Neural cell (in vitro differentiated cells): Measurements from ENCODE around the gene CRYZ. TPM values are rescaled to one million over a fixed set of nuclear protein-coding genes. Genes with fewer than 3 reads are reported as not detected.

Experiments
- H2AFZ ChIP-seq: fragments of 200-600, 300-800 bp; sonication (generic), shearing (Covaris generic); 2 replicates; pipeline ENCODE4 v1.6.0; 2014; ENCODE audit warnings: low read depth, mild to moderate bottlenecking, antibody characterized with exemption, low read length, moderate library complexity
- H3F3A ChIP-seq: fragments of 200-600 bp; shearing (Covaris generic); 2 replicates; pipeline ENCODE4 v1.6.1; 2016; ENCODE audit warnings: mild to moderate bottlenecking, moderate library complexity, mixed read lengths, antibody characterized with exemption, low read length; ENCODE audit not compliant: insufficient read depth, poor library complexity, severe bottlenecking
- H3K27ac ChIP-seq: fragments of 200-600, 300-800 bp; sonication (generic), shearing (Covaris generic); 2 replicates; pipeline ENCODE4 v1.5.1; 2014; ENCODE audit warnings: mild to moderate bottlenecking, low read length, moderate library complexity
- H3K27me3 ChIP-seq: fragments of 300-800, 200-600 bp; sonication (generic), shearing (Covaris generic); 2 replicates; pipeline ENCODE4 v1.6.0; 2014; ENCODE audit warnings: mild to moderate bottlenecking, low read depth, low read length, moderate library complexity; ENCODE audit not compliant: insufficient read depth
- H3K36me3 ChIP-seq: fragments of 300-800, 200-600 bp; sonication (generic), shearing (Covaris generic); 2 replicates; pipeline ENCODE4 v1.5.1; 2014; ENCODE audit warnings: mild to moderate bottlenecking, antibody characterized with exemption, low read length, moderate library complexity; ENCODE audit not compliant: insufficient read depth
- H3K4me2 ChIP-seq: fragments of 300-800, 200-600 bp; sonication (generic), shearing (Covaris generic); 2 replicates; pipeline ENCODE4 v1.6.0; 2014; ENCODE audit warnings: mild to moderate bottlenecking, low read length
- H3K4me3 ChIP-seq: fragments of 300-800, 200-600 bp; sonication (generic), shearing (Covaris generic); 2 replicates; pipeline ENCODE4 v1.5.1; 2014; ENCODE audit warnings: mild to moderate bottlenecking, low read length, moderate library complexity
- H3K79me2 ChIP-seq: fragments of 200-600 bp; shearing (Covaris generic); replicated peaks from 2 replicates; pipeline ENCODE4 v1.6.0; 2014; ENCODE audit warnings: mild to moderate bottlenecking, low read length, moderate library complexity; ENCODE audit not compliant: insufficient read depth
- H3K9ac ChIP-seq: fragments of 300-800, 200-600 bp; sonication (generic), shearing (Covaris generic); 2 replicates; pipeline ENCODE4 v1.6.1; 2016; ENCODE audit warnings: mild to moderate bottlenecking, low read length, mixed read lengths
- H3K9me2 ChIP-seq: fragments of 200-600 bp; shearing (Covaris generic); 2 replicates; pipeline ENCODE4 v1.6.1; 2016; ENCODE audit warnings: mild to moderate bottlenecking, low read length, mixed read lengths; ENCODE audit not compliant: insufficient read depth
- H3K9me3 ChIP-seq: fragments of 200-600, 300-800 bp; sonication (generic), shearing (Covaris generic); 2 replicates; pipeline ENCODE4 v1.6.1; 2016; ENCODE audit warnings: mild to moderate bottlenecking, mixed run types, low read length, moderate library complexity, mixed read lengths
- H4K20me1 ChIP-seq: fragments of 200-600 bp; shearing (Covaris generic); 2 replicates; pipeline ENCODE4 v1.6.1; 2016; ENCODE audit warnings: mild to moderate bottlenecking, mixed run types; ENCODE audit not compliant: insufficient read depth
- CTCF ChIP-seq: fragments of 450-650 bp; IDR thresholded peaks from 2 replicates; pipeline ENCODE4 v1.5.1; 2014; ENCODE audit warnings: antibody characterized with exemption, mild to moderate bottlenecking, moderate library complexity; ENCODE audit not compliant: poor library complexity, severe bottlenecking
- EP300 ChIP-seq: fragments of 450-650 bp; conservative IDR thresholded peaks from 2 replicates; pipeline ENCODE4 v1.6.1; 2014; ENCODE audit warnings: antibody characterized with exemption, mild to moderate bottlenecking, moderate library complexity; ENCODE audit not compliant: poor library complexity, severe bottlenecking
- EZH2 ChIP-seq: fragments of 200-600, 300-800 bp; shearing (Covaris generic), sonication (generic); IDR thresholded peaks from 2 replicates; pipeline ENCODE4 v1.6.1; 2014; ENCODE audit warnings: antibody characterized with exemption, low read length, borderline replicate concordance, mild to moderate bottlenecking; ENCODE audit not compliant: insufficient read depth, poor library complexity, severe bottlenecking
- MXI1 ChIP-seq: fragments of 450-650 bp; conservative IDR thresholded peaks from 2 replicates; pipeline ENCODE4 v1.6.1; 2014; ENCODE audit warnings: antibody characterized with exemption, mild to moderate bottlenecking; ENCODE audit not compliant: poor library complexity, severe bottlenecking
- POLR2AphosphoS5 ChIP-seq: IDR thresholded peaks from 2 replicates; pipeline ENCODE4 v1.6.1; 2012
- RAD21 ChIP-seq: fragments of 450-650 bp; conservative IDR thresholded peaks from 2 replicates; pipeline ENCODE4 v1.6.1; 2014; ENCODE audit warnings: antibody characterized with exemption, mild to moderate bottlenecking, moderate library complexity
- SMC3 ChIP-seq: fragments of 450-650 bp; conservative IDR thresholded peaks from 2 replicates; pipeline ENCODE4 v1.6.1; 2014; ENCODE audit warnings: antibody characterized with exemption, mild to moderate bottlenecking, moderate library complexity; ENCODE audit not compliant: poor library complexity
- TAF1 ChIP-seq: IDR thresholded peaks from 2 replicates; pipeline ENCODE4 v1.6.1; 2012; ENCODE audit warnings: low read depth
- polyA minus RNA-seq: library from RNA; depleted of rRNA, polyadenylated mRNA; stranded (reverse); fragments of >200 nt; gene quantifications from 2 replicates; pipeline ENCODE4 v1.2.3, GENCODE V29; 2014
- polyA plus RNA-seq: library from polyadenylated mRNA; depleted of rRNA; stranded (reverse); fragments of >200 nt; gene quantifications from 2 replicates; pipeline ENCODE4 v1.2.3, GENCODE V29; 2014
- TF ChIP-seq, protein P1 (sequence below): IDR thresholded peaks from 2 replicates; pipeline ENCODE4 v1.6.1; 2012; ENCODE audit warnings: borderline replicate concordance

CRYZ gene, protein sequence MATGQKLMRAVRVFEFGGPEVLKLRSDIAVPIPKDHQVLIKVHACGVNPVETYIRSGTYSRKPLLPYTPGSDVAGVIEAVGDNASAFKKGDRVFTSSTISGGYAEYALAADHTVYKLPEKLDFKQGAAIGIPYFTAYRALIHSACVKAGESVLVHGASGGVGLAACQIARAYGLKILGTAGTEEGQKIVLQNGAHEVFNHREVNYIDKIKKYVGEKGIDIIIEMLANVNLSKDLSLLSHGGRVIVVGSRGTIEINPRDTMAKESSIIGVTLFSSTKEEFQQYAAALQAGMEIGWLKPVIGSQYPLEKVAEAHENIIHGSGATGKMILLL
- polyA plus RNA-seq (1.9 and 4.4 TPM in 2 replicates), polyA minus RNA-seq (1.5 TPM in 2 replicates)

DNA sequence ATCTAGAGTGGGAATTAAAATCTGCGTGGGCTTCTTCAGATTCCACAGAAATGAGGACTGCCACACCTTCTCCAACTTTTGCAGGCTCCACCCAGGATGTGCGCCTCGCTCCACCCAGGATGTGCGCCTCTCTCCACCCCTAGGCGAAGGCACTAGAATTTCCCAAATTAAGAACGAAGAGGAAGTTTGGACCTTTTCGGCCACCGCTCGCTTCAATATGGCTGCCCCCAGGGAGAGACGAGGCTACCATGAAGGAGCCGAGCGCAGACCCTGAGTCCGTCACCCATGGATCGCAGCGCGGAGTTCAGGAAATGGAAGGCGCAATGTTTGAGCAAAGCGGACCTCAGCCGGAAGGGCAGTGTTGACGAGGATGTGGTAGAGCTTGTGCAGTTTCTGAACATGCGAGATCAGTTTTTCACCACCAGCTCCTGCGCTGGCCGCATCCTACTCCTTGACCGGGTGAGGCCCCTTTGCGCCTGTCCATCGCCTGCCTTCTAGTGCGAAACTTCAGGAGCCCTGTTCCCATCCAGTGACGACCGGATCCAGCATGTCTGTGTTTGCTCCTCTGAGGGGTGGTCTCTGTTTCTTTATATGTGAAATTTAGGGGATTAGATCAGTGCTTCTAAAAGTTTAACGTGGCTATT lies at the start of gene CRYZ, which contains the start of gene TYW3:
CRYZ (minus strand) TSS at position 91 of the 644 bp plus-strand sequence. CDS start 8,229 bp downstream, outside the sequence.
TYW3 (plus strand) TSS at position 193 of the 644 bp plus-strand sequence; CDS start at position 286, 93 bp downstream.
- no peaks in the 10 kb centered on the region for H3K79me2 ChIP-seq
- no peaks in the 10 kb centered on the region for H3K36me3 ChIP-seq
- no peaks in the 10 kb centered on the region for H3K9me2 ChIP-seq
- H3K27ac ChIP-seq = no peak within 1 kb of the TSS
- H3K9ac ChIP-seq = peak within 1 kb of the TSS; percentile 42
- TF ChIP-seq RAD21 = no peak
- TF ChIP-seq EZH2 = no peak
- no peak for TF ChIP-seq EP300
- TF ChIP-seq MXI1 = peak; percentile 74
- no peak for TF ChIP-seq TAF1
- no peak for TF ChIP-seq CTCF
- no peak for TF ChIP-seq SMC3
- TF ChIP-seq, protein P1, sequence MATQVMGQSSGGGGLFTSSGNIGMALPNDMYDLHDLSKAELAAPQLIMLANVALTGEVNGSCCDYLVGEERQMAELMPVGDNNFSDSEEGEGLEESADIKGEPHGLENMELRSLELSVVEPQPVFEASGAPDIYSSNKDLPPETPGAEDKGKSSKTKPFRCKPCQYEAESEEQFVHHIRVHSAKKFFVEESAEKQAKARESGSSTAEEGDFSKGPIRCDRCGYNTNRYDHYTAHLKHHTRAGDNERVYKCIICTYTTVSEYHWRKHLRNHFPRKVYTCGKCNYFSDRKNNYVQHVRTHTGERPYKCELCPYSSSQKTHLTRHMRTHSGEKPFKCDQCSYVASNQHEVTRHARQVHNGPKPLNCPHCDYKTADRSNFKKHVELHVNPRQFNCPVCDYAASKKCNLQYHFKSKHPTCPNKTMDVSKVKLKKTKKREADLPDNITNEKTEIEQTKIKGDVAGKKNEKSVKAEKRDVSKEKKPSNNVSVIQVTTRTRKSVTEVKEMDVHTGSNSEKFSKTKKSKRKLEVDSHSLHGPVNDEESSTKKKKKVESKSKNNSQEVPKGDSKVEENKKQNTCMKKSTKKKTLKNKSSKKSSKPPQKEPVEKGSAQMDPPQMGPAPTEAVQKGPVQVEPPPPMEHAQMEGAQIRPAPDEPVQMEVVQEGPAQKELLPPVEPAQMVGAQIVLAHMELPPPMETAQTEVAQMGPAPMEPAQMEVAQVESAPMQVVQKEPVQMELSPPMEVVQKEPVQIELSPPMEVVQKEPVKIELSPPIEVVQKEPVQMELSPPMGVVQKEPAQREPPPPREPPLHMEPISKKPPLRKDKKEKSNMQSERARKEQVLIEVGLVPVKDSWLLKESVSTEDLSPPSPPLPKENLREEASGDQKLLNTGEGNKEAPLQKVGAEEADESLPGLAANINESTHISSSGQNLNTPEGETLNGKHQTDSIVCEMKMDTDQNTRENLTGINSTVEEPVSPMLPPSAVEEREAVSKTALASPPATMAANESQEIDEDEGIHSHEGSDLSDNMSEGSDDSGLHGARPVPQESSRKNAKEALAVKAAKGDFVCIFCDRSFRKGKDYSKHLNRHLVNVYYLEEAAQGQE = no peak
- TF ChIP-seq POLR2AphosphoS5 = peak; percentile 22
- H3K4me2 ChIP-seq = peak within 1 kb of the TSS; percentile 36
- H2AFZ ChIP-seq = peak within 1 kb of the TSS; percentile 29
- no peaks in the 10 kb centered on the region for H3K9me3 ChIP-seq
- H3K4me3 ChIP-seq = peak within 1 kb of the TSS; percentile 73
- no peaks in the 10 kb centered on the region for H3F3A ChIP-seq
- no peaks in the 10 kb centered on the region for H3K27me3 ChIP-seq
- H4K20me1 ChIP-seq = no peaks in the 10 kb centered on the region

DNA sequence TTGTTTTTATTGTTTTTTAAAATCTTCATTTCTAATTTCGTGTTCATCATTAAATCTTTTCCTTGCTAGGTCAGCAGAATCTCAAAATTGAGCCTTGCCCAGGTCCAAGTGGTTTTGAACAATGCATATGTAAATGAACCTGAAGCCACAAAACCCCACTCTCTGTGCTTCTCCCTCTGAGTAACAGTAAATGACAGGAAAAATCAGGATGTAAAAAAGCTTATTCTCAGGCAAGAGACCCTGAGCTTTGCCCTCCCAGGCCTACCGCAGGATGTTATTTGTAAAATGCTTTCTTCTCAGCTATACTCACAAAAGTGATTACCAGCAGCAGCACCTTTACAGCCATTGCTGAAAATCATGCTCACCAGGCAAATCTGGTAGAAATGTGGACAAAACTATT lies 47.7 kb upstream of the CRYZ start:
- Histone ChIP-seq H3K36me3 (no peaks in the 10 kb centered on the region), H3K27ac (no peak overlapping the region), H3K27me3 (no peaks in the 10 kb centered on the region), H3K4me3 (no peak overlapping the region), H2AFZ (no peak overlapping the region), H3K79me2 (no peaks in the 10 kb centered on the region), H3K9me2 (no peaks in the 10 kb centered on the region), H3F3A (no peaks in the 10 kb centered on the region), H3K9ac (no peak overlapping the region), H3K4me2 (no peak overlapping the region), H3K9me3 (no peaks in the 10 kb centered on the region), H4K20me1 (no peaks in the 10 kb centered on the region)
- TF ChIP-seq CTCF (no peak), MXI1 (no peak), EP300 (no peak), EZH2 (no peak), RAD21 (no peak), TAF1 (no peak), POLR2AphosphoS5 (no peak), SMC3 (no peak)
- TF ChIP-seq, protein P1 = no peak
